Tongue (tissue), 2 donors: ENCODE measurements around the gene IL1RAPL2. TPM values are rescaled to one million over a fixed set of nuclear protein-coding genes. Genes with fewer than 3 reads are reported as not detected.
"Not testable (repeated sequence)": the region's sequence is repeated elsewhere in the genome, so short reads cannot be mapped to it uniquely, and the experiment has no call there.

Source experiments
- DNase-seq: peaks from one replicate; pipeline ENCODE4 v3.0.0-alpha.2; 2015
- total RNA-seq: library from RNA; depleted of rRNA; stranded (reverse); fragments of >200 nt; gene quantifications from one replicate; pipeline ENCODE4 v1.2.3, GENCODE V29; 2014

Gene IL1RAPL2
- total RNA-seq: 7.8 TPM

GRCh38 chrX:104565791-104566680 is at the start of gene IL1RAPL2:
Gene IL1RAPL2 (plus strand): TSS chrX:104566199.
- peak; percentile 78 for DNase-seq

GRCh38 chrX:104522386-104522785 is 43.6 kb upstream of the IL1RAPL2 start:
- no peak for DNase-seq

GRCh38 chrX:104523858-104524257 is 42.1 kb upstream of the IL1RAPL2 start:
- no peak for DNase-seq

- no peak for DNase-seq
Measured at GRCh38 chrX:104539081-104539480, 26.9 kb upstream of the IL1RAPL2 start.

- not testable (repeated sequence) for DNase-seq
Measured at GRCh38 chrX:104542447-104542846, 23.6 kb upstream of the IL1RAPL2 start.

GRCh38 chrX:104564335-104564734 is 1.7 kb upstream of the IL1RAPL2 start:
- DNase-seq: no peak

- DNase-seq: peak; percentile 15
Measured at GRCh38 chrX:104564921-104565703, 887 bp upstream of the IL1RAPL2 start.

- peak; percentile 59 for DNase-seq
Measured at GRCh38 chrX:104566681-104567501, 892 bp downstream of the IL1RAPL2 start.

- DNase-seq: no peak
Measured at GRCh38 chrX:104567506-104567905, 1.5 kb downstream of the IL1RAPL2 start.

GRCh38 chrX:104568304-104568915 is 2.4 kb downstream of the IL1RAPL2 start:
- no peak for DNase-seq

- no peak for DNase-seq
Measured at GRCh38 chrX:104618106-104618895, 52.3 kb downstream of the IL1RAPL2 start.

- DNase-seq: no peak
Measured at GRCh38 chrX:104621781-104622180, 55.8 kb downstream of the IL1RAPL2 start.

- DNase-seq: no peak
Measured at GRCh38 chrX:104641176-104641575, 75.2 kb downstream of the IL1RAPL2 start.

- no peak for DNase-seq
Measured at GRCh38 chrX:104647084-104647483, 81.1 kb downstream of the IL1RAPL2 start.

GRCh38 chrX:104659005-104659744 is 93.2 kb downstream of the IL1RAPL2 start:
- peak; percentile 32 for DNase-seq

GRCh38 chrX:104660092-104660491 is 94.1 kb downstream of the IL1RAPL2 start:
- DNase-seq: no peak

GRCh38 chrX:104662694-104663093 is 96.7 kb downstream of the IL1RAPL2 start:
- no peak for DNase-seq

- DNase-seq: no peak
Measured at GRCh38 chrX:104665691-104666090, 99.7 kb downstream of the IL1RAPL2 start.

- DNase-seq: peak; percentile 34
Measured at GRCh38 chrX:104668550-104668949, 102.6 kb downstream of the IL1RAPL2 start.

- DNase-seq: no peak
Measured at GRCh38 chrX:104669063-104669462, 103.1 kb downstream of the IL1RAPL2 start.
